ENCODE measurements around the gene LINGO3.

Gene LINGO3

DNA sequence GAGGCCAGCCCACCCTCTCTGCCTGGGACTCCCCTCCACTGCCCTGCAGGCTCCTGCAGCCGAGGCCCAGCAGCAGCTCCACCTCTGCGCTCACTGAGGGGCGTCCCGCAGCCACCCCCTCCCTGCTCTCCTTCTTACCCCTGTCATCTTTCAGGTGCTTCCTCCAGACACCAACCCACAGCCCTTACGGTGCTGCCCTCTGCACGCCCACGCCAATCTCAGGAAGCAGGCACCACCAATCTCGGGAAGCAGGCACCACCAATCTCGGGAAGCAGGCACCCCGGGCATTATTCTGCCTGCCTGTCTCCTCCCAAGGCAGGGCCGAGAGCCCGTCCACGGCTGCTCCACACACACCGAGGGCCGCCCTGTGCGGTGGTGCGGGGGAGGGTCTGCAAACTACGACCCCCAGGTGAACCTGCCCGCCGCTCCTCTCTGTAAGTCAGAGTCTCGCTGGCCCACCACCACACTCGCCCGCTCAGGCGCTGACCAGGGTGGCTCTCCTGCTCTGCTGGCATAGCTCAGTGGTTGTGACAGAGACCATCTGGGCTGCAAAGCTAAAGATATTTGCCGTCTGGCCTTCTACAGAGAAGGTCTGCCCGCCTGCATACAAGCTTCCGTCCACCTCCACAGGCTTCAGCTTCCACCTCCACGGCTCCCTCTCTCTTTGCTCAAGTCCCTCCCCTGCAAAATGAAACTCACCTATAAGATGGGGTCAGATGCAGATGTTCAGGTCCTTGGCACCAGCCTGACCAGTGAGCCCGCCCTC is 17.5 kb upstream of the LINGO3 start:
- DNase-seq: no peak

DNA sequence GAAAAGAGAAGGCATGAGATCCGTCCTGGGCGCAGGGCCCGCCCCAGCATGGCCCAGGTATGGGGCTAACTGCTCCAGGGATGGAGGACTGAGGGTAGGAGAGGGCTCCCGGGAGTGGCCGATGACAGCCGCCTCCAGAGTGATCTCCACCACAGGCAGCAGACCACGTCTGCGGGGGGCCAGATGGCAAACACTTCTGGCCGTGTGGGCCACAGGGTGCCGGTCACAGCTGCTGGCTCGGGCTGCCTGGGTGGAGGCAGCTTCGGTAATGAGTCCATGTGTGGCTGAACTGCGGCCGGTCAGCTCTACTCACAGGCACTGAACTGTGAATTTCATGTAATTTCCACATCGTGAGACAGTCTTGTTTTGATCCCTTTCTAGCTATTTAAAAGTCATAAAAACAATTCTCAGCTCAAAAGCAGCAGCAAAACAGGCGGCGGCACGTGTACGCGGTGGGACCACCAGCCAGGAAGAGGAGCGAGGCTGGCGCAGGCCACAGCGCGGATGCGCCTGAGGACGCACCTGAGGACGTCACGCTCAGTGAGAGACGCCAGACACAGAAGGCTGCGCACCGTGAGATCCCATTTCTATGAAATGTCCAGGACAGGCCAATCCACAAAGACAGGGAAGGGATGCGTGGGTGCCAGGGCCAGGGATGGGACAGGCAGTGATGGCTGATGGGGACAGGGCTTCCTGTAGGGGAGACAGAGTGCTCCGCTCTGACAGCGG is 16.4 kb upstream of the LINGO3 start:
- DNase-seq: no peak

DNA sequence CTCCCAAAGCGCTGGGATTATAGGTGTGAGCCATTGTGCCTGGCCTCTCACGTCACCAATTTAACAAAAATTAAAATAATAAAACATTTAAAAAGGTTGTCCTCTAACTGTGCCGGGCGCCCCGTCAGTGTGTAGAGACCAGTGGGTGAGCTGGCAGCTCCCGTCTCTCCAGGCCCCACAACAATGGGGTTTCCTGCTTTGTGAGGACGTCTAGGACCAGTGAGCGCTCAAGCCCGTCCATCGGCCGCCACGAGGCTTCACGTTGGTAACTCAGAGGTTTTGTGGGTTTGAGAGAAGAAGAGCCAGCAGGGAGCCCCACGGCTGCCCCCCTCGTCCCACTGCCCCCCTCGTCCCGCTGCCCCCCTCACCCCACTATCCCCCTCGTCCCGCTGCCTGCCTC is 15.8 kb upstream of the LINGO3 start:
- DNase-seq: no peak

GRCh38 chr19:2321565-2322283 is 13.8 kb upstream of the LINGO3 start:
- no peak for DNase-seq

DNA sequence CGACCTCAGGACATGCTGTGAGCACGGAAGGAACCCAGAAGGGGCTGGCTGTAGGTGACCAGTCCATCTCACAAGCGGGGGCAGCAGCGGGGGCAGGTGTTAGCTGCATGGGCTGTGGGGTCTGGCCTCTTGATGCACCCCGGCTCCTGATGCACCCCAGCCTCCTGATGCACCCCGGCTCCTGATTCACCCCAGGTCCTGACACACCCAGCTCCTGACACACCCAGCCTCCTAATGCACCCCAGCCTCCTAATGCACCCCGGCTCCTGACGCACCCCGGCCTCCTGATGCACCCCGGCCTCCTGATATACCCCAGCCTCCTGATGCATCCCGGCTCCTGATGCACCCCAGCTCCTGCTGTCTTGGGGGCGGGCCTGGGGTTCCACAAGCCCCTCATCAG is 13.0 kb upstream of the LINGO3 start:
- DNase-seq: no peak

GRCh38 chr19:2320049-2320448 is 12.1 kb upstream of the LINGO3 start:
- no peak for DNase-seq

- no peak for DNase-seq
These were observed 11.6 kb upstream of the LINGO3 start for GRCh38 chr19:2319551-2319950.

DNA sequence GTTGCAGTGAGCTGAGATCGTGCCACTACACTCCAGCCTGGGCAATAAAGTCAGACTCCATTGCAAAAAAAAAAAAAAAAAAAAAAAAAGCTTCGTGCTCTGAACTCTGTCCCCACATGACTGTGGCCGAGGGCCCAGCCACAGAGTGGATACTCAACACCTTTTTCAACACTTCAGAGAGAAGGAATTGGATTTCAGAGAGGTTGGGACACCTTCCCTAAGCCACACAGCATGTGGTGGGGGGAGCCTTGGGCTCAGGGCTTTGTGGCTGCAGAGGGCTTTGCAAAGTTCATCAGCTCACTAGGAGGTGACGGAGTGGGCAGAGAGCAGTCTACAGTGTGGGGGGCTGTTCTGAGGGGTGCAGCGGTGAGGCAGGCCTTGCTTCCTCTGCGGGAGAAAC is 11.0 kb upstream of the LINGO3 start:
- DNase-seq: no peak

GRCh38 chr19:2317756-2318155 is 9.8 kb upstream of the LINGO3 start:
- DNase-seq: no peak

DNA sequence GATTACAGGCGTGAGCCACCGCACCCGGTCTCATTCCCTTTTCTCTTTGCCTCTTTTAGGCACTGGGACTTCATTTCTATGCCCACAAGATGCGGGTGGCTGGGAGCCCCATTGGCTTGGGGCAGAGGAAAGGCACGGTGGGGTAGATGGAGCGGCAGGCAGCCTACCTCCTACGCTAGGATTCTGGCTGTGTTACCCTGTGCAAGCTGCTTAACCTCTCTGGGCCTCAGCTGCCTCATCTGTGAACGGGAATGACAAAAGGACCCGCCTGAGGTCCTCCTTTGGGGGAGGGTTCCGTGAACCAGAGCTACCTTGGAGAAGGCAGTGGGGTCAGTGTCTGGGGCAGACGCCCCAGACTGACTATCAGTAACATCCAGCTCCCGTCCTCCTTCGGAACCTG is 9.3 kb upstream of the LINGO3 start:
- DNase-seq: no peak

- DNase-seq: no peak
These were observed 7.9 kb upstream of the LINGO3 start for GRCh38 chr19:2315818-2316353.

DNA sequence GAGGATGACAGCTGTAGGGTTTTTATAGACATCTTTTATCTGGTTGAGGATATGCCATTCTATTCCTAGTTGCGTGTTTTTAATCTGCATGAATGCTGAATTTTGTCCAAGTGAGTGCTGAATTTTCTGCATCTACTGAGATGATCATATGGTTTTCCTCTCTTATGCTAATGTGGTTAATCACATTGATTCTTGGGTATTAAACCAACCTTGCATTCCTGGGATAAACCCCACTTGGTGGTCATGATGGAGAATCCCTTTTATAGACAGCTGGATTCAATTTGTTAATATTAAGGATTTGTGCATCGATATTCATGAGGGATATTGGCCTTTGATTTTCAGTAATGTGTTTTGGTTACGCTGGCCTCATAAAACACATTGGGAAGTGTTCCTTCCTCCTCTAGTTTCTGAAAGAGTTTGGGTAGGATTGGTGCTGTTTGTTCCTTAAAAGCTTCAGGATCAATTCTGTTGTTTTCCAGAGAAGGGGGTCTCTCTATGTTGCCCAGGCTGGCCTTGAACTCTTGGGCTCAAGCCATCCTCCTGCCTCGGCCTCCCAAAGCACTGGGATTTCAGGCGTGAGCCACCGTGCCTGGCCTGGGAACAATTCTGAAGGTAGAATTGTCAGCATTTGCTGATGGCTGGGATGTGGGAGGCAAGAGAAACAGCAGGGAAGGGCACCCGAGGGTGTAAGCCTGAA is 7.3 kb upstream of the LINGO3 start:
- DNase-seq: no peak

DNA sequence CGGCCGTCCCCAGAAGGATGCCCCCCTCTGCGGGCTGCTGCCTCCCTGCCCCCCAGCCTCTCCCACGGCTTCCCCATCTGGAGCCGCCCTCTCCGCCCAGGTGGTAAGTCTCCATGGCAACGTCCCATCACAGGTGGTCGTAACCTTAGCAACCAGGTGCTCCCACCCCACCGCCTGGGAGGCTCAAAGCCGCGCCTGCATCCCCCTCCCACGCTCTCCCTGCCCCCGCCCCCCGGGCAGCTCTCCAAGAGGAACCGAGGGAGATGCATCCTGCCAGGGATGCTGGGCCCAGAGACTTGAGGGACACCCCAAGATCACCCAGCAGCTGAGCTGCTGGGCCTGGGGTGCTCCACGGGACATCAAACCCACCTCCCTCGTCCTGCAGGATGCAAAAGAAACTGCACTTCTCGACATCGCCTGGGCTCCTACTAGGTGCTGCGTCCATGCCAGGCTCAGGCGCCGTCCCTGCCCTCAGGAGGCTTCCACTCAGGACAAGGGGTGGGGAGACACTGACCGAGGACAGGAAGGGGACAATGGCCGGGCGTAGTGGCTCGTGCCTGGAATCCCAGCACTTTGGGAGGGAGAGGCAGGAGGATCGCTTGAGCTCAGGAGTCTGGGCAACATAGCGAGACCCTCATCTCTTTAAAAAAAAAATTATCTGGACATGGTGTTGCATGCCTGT is 5.0 kb upstream of the LINGO3 start:
- DNase-seq: no peak

GRCh38 chr19:2311093-2311492 is 3.1 kb upstream of the LINGO3 start:
- no peak for DNase-seq

DNA sequence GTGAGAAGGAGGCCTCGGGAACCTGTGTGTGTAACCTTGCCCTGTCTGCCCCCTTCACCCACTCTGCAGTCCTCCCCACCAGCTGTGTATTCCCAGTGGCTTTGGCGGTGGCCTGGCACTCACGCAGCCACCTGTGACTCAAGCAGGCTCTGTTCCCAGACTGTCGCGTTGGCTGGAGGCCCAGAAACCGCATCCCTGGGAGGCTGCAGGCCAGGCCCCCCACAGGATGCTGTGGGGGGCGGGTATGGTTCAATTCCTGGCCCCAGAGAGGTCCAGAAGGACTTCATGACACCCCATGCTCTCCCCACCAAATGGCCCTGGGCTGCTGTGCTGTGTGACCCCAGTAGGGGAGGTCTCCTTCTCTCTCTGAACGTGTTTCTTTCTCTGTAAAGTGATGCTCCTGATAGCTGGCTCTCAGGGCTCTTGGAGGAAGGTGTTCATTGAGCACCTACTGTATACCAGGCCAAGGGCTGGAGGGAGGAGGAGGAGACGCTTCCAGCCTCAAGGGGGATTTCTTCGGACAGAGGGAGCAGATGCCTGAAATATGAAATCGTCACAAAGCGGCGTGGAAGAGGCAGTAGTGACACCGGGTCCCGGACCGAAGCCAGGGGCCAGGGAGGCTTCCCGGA is 1.9 kb upstream of the LINGO3 start:
- peak; percentile 55 for DNase-seq

GRCh38 chr19:2307518-2308012 is 389 bp downstream of the LINGO3 start:
- DNase-seq: no peak

- DNase-seq: no peak
These were observed 983 bp downstream of the LINGO3 start for GRCh38 chr19:2306971-2307370.

DNA sequence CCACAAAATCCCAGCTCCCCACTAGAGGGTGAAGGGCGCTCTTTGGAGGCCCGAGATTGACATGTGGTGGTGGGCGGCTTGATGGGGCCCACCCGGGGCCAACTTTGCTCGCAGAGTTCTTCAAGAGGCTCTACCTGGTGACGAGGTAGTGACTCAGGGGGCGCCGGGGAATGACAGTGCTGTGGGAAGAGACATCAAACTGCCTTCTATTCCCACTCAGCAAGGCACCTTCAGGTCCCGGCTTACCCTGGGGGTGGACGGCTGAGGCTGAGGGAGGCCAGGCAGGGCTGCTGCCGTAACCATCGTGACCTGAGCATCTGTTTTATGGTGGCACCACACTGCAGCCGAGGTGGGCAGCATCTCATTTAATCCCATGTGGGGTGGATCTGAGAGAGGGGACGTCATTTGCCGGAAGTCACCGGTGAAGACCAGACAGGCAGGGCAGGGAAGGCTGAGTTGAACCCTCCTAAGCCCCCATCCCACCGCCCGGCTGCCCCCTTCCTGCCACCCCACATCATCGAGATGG is 1.6 kb downstream of the LINGO3 start:
- no peak for DNase-seq

GRCh38 chr19:2305452-2306280 is 2.3 kb downstream of the LINGO3 start:
- no peak for DNase-seq

- DNase-seq: no peak
These were observed 4.6 kb downstream of the LINGO3 start for GRCh38 chr19:2303211-2303798.

Data from NCI-H1092 (cell line).